GM18870 (cell line): ENCODE measurements around the gene FZD4.
"Not testable (repeated sequence)": the region's sequence is repeated elsewhere in the genome, so short reads cannot be mapped to it uniquely, and the experiment has no call there.

Experiments used
- ATAC-seq: cut with Tn5 transposase; IDR thresholded peaks from one replicate; pipeline ENCODE4 v1.9.1; 2021; ENCODE audit warnings: moderate library complexity; ENCODE audit not compliant: unreplicated experiment

Gene FZD4

DNA sequence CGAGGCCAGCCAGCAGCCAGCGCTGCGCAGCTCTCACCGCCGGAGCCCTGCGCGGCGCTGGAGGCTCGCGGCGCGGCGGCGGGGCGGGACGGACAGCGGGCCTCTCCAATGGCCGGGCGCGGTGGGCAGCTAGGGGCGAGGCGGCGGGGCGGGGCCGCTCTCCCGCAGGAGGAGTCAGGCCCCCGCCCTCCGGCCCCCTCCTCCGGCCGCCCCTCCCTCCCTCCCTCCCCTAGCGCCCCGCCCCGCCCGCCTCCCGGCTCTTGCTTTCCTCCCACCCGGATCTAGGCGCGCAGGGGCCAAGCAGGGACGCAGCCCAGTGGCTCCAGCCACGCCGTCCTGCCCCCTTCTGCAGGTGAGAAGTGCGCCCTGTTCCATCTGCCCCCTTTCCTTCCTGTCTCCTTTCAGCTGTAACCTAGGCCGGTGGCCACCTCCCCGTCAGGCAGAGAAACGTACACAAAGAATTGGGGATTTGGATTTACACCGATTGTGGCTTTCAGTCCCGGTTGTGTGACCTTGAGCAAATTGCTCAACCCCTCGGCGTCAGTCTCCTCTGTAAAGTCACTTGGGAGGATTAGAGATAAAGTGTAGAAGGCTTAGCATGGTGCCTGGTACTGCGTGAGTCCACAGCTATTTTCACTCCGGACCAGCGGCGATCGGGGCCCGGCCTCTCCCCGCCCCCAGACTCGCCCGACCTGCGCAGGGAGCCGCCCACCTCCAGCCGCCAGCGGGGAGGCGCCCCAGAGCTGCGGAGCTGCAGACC is at the start of gene FZD4:
FZD4 (minus strand) TSS at position 35 of the 760 bp plus-strand sequence. CDS start 310 bp downstream, outside the sequence.
- peak; percentile 74 for ATAC-seq

DNA sequence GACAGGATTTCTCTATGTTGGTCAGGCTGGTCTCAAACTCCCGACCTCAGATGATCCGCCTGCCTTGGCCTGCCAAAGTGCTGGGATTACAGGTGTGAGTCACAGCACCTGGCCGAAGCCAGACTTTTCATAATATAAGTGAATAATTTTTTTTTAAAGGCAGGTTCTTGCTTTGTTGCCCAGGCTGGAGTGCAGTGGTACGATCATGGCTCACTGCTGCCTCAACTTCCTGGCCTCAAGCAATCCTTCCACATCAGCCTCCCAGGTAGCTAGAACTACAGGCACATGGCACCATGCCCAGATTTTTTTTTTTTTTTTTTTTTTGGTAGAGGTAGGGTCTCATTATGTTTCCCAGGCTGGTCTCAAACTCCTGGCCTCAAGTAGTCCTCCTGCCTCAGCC is 49.1 kb upstream of the FZD4 start:
- not testable (repeated sequence) for ATAC-seq

DNA sequence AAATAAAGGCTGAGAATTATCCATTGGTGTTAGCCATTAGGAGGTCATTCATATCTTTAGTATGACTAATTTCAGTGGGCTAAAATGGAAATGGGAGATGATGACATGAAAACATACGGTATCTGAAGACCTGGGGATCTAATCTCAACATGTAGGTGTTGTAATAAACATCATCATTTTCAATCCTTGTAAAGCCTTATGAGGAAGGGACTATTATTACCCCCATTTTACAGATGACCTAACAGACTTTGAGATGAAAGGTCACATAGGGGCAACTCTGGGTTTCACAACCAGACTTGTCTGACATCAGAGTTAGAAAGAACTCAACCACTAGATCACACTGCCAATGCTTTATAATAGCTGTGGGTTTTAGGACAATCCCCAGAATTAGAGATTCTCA is 47.7 kb upstream of the FZD4 start:
- no peak for ATAC-seq

DNA sequence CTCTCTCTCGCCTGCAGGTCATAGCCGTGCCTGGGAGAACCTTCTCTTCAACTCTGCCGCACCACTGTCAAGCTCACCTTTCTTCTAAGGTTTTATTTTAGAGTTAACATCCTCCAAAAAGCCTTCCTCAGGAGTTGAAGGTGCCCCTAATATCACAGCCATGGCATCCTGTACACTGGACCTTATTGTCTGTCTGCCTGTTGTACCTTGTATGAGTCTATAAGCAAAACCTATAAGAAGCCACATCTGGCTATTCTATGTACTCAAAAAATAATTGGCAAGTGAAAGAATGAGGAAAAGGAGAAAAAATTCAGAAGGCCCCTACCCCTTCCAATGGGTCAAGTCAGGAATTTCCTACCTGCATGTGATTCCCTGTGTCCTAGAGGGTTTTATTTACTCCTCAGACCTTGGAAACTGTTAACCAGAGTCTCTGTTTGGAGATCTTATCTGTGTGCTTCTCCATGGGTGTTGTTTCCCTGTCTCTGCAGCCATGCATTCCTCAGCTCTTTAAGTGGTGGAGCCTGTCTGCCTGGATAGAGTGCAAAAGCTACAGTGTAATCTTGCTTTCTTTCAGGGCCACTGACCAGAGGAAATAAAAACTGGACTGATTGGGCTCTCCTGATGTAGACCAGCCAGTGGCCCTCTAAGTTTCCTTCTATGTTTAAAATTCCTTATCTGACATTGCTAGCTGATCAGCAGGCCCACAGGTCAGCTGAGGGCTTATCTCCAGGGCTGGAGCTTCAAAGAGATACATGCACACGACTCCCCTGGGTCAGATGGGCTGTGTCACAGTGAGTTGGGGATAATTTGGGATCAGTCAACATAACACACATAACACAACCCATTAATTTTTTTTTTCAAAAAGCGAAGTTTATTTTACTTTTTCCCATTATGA is 44.9 kb upstream of the FZD4 start:
- no peak for ATAC-seq

DNA sequence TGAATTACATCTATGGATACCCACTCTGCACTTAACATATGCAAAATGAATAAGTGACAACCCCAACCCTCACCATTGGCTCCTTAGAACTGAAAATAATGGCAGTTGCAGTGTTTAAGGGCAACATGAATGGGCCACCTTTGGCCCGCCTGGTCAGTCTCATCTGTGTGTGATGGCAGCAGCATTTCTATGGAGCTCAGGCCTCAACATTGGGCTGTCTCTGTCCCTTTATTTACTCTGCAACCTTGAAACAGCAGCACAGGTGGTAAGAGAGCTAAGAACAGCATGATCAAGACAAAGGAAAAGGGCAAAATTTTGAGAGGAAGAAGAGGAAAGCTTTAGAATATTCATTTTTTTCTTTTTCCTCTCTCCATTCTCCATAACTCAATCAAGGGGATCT is 44.2 kb upstream of the FZD4 start:
- no peak for ATAC-seq

DNA sequence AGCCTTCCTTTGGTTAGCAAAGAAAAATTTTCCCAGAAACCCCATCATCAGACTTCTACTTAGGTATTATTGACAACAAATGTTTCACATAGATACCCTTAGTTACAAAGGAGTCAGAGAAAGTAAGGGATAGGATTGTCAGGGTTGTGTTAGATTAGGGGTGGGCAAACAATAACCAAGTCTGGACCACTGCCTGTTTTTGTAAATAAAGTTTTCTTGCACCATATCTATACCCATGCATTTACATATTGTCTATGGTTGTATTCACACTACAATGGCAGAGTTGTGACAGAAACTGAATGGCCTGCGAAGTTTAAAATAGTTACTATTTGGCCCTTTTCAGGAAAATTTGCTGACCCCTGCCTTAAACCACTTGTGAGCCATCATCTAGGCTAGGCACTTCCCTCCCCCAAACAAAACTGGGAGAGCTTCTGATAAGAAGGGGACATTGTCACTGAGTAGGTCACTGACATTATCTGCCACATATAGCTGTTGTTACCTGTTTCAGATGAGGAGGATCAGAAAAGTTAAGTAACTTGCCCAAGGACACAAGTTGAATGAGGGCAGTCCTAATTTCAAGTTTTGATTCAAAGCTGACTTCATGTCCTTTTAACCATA is 41.9 kb upstream of the FZD4 start:
- ATAC-seq: no peak

DNA sequence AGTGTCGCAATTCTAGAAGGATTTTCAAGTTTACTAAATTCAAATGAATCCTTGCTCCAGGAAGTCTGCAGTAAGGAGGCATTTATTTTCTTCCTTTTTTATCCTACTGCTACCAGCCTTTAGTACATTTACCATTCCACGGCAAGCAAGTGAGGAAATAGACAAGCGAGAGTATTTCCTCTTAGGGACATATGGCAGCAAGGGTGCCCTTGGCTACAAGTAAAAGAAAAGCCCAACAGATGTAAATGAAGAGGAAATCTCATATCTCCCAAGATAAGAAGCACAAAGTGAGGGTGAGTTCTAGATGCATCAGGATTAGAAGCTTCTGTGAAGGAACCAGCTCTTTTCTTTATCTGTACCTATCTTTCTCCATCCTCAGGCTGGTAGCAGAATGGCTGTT is 37.8 kb upstream of the FZD4 start:
- no peak for ATAC-seq

DNA sequence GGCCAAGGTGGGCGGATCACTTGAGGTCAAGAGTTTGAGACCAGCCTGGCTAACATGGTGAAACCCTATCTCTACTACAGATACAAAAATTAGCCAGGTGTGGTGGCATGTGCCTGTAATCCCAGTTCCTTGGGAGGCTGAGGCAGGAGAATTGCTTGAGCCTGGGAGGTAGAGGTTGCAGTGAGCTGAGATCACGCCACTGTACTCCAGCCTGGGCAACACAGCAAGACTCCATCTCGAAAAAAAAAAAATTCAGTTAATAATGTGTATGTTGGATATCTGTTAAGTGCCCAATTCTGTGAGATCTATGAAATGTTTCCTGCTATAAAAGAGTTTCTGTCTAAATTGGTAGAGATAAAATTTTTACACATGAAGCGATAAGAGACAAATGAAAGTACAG is 37.1 kb upstream of the FZD4 start:
- ATAC-seq: not testable (repeated sequence)

DNA sequence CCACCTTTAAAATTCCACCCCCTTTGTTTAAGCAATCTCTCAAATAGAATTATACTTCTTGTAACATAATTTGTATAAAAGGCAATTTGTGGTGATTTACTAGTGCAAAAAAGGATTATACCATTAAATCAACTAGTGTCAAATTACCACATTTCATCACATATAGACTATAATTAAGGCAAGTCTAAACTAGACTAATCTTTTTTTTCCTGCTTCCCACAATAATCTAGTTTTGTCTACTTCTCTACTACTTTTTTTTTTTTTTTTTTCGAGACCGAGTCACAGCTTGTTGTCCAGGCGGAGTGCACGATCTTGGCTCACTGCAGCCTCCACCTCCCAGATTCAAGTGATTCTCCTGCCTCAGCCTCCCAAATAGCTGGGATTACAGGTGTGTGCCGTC is 36.1 kb upstream of the FZD4 start:
- no peak for ATAC-seq

DNA sequence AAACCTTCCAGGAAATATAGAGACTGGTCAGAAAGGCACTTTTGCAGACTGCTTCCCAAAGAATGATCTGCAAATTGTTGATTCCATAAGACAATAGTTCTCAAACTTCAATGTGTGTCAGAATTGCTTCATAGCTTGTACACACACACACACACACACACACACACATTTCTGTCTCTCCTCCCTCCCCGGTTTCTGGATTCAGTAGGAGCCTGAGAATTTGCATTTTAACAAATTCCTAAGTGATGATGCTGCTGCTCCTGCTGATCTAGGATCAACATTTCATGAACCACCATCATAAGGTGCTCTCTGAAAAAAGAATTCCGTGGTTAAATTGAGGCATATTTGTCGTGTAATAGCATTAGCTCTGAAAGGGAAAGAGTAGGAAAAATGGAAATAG is 35.3 kb upstream of the FZD4 start:
- no peak for ATAC-seq

DNA sequence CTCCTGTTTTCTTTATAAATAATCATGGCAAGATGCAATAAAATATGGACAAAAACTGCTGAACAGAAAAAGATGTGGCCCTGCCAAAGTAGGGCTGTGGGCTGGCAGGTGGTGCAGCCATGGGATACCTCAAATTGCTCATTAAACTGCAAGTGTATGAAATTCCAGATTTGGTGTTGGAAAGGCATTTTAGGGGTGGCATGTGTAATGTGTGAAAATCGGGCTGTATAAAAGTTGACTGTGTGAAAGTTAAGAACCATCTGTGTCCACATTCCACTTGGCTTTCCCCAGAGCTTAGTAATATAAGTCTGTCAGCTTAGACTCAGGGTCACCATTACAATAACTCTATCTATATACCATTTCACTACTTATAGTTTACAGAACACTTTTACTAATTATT is 34.8 kb upstream of the FZD4 start:
- no peak for ATAC-seq

DNA sequence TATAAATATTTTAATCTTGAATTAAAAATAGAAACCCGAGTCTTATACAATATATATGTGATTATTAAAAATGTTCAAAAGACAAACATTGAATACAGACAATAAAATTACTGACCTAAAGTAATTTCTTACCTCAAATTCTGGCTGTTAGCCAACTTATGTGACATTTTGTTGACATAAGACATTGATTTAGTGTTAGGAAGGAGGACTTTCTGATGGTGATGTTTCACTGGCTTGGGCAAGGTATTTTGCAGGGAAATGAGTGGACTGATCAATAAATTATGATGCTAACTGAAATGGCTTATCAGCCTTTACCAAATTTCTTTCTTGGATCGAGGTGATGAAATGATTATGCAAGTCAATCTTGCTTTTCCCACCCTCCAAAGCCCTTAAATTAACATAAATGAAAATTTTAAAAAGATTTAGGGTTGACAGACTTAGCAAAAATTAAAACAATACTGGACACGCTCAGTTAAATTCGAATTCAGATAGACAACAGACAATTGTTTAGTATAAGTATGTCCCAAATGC is 33.2 kb upstream of the FZD4 start:
- no peak for ATAC-seq

DNA sequence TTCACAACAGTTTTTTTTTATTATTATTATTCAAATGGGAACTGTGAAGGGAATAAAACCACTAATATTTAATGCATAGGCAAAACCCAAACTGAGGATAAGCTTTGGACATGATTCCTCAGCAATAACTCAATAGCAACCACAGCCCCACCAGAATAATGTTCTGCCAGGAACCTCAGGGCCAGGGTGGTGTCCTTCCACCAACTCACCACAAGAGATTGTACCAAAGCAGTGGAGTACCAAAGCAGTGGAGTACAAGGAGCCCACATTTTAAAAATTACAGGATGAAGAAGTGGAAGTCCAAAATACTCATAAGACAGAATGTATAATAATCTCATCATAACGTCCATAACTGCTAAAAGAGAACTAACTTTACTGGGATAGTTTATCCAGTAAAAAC is 32.5 kb upstream of the FZD4 start:
- ATAC-seq: no peak

DNA sequence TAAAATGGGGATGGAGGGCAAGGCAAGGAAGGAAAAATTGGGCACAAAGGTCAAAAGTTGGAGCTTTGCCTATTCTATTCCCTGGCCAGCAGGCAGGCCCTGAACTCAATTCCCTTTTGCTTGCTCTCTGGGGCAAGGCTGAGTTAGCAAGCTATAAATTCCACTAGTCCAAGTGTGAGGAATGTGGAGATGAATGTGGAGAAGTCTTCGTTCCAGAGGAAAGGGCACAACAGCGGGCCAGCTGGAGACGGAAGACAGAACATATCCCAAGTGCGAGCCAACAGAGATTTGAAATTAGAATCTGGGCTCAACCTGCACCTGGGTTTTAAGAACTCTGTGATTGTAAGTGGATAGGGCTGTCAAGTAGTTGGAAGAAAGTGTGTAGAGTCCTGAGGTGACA is 29.5 kb upstream of the FZD4 start:
- ATAC-seq: no peak

DNA sequence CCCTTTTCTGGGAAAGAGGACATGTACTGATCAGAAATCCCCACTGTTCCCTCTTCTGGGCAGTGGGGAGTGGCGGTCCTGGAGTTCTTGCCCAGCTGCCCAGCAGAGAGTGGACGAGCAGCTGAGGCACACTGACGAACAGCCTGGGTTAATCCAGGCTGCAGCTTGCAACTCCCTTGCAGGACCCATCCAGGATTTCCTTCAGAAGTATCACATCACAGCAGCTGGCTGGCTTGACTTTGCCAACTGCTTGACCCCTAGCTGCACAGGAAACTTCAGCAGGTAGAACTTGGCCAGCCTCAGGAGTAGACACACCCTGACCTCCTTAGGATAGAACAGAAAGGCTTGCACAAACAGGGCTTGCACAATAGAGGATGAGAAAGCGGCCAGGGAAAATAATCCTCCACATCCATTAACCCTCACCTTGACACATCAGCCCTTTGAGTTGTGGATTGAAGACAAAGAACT is 27.9 kb upstream of the FZD4 start:
- ATAC-seq: no peak

DNA sequence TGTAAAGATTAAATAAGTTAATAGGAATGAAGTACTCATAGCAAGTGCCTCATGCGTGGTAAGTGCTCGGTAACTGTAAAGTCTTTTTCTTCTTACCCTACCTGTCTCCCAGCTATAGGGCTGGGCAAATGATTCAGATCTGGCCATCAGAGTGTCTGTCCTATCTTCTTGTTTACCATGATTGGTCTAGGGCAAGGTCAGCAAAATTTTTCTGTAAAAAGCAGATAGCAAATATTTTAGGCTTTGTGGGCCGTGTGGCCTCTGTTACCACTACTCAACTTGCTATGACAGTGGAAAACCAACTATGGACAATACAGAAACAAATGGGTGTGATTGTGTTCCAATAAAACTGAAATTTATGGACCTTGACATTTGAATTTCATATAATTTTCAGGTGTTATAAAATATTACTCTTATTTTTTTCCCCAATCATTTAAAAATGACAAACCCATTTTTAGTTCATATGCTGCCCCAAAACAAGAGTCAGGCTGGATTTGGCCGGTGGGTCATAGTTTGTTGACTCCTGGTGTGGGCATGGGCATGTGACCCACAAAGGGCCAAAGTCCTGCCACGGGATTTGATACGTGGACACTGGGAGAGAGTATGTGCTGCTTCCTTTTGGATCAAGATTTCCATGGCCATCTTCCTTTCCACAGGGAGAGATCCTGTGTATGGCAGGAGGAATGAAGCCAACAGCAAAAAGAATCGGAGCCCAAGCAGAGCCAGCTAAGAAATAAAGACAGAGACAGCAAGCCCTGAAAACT is 26.8 kb upstream of the FZD4 start:
- ATAC-seq: no peak

DNA sequence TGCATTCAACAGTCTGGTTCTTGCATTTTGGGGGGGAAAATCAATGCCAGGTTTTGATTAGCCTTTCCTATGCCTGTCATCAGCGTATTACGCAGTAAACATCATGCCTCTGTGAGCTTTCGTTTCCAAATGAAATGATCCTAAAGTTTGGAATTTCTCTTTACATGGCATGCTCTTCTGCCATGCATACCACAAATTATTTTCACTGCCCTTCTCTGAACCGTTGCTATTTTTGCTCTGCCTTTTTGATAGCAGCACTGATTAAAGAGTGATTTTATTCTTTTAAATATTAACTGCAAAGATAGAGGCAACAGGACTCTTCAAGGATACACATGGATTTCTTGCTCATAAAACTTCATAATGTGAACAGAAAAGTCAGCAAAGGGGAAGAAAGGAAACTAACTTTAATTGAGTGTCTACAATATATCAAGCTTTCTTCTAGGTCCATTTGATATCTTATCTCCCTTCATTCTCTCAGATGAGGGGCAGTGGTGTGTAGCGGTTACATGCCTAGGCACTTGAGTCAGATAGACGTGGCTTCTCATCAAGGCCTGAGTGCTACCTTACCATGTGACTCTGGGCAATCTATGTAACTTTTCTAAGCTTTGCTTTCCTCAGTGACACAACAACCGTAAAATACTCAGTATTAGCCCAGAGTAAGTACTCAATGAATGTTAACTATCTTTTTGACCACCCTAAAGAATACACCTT is 25.0 kb upstream of the FZD4 start:
- no peak for ATAC-seq

DNA sequence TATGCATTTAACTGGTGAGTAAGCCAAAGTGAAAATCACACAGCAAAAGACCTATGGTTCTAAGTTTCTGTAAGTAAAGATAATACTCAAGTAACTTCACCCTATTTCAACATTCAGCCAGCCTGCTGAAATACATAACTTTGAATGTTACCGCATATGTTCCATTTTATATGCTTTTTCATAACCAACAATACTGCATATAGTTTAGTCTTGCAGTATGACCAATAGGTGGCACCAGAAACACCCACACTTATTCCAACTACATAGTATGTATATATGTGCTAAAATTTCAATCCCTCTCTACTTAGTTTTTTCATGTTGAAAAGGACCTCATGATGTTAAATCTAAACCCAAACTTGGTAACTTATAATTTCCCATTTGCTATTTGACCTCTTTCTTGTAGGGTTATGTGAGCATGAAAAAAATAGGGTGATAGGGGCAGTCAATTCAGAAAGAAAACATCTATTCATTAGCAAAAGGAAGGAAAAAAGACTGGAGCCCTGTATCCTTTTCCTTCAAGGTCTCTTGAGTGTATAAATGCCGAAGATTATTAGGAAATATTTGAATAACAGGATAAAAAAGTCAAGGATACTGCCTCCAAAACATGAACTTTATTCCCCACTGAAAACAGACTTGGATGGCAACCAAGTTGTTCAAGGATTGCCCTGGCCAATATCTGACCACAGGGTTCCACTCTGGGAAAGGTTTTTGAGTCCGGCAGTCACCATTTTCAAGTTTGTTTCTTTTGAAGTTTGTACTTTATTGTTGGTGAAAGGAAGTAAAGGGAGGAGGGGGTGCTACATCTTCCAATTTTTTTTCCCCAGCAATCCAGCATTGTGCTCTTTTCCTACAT is 23.8 kb upstream of the FZD4 start:
- ATAC-seq: peak; percentile 55

DNA sequence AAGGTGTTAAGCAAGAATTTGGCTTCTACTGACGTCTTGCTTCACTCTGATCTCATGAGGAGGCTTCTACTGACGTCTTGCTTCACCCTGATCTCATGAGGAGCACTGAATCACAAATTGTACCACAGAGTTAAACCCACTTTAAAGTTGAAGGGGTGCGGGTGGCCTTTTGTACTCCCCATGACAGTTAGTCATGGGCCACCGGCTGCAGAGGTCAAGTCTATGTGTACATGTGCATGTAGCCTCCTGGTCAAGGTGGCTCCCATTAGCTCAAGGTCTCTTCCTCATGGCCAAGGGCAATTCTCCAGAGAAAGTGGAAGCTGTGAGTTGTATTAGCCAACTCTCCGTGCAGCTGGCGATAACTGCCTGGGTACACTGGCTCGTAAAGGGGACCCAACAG is 23.1 kb upstream of the FZD4 start:
- no peak for ATAC-seq
